ENCODE measurements around the gene CLEC19A.

DNA sequence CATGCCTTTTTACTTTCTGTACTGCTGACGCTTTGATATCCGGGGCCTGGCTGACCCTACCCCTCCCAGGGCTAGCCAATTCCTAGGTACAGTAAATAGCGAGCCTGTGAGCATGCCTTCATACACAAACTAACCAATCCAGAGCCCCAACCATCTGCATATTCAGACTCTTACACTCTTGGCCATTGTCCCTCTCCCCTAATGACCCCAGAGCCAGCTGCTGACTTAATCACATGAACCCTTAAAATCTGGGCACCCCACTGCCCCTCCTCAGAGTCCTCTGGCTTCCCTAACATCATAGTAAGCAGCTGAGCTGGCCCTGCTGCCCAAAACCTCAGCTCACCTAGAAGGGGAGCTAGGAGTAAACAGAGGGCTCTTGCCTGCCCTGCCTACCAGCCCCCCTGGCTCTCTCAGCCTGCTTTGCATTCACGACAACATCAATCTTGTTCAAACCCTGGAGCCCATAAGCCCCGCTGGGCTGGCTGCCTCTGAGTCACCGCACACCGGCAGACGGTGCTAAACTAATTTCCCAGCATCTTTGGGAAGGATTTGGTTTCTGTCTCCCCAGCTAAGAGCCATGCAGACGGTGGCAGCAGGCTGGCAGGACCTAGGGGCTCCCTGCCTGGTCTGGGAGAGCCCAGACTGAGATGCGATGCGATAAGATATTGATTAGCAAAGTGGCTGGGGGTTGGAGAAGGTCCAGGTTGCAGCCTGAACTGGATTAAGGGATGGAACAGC is 63.2 kb downstream of the CLEC19A start:
- TF ChIP-seq, protein P1, sequence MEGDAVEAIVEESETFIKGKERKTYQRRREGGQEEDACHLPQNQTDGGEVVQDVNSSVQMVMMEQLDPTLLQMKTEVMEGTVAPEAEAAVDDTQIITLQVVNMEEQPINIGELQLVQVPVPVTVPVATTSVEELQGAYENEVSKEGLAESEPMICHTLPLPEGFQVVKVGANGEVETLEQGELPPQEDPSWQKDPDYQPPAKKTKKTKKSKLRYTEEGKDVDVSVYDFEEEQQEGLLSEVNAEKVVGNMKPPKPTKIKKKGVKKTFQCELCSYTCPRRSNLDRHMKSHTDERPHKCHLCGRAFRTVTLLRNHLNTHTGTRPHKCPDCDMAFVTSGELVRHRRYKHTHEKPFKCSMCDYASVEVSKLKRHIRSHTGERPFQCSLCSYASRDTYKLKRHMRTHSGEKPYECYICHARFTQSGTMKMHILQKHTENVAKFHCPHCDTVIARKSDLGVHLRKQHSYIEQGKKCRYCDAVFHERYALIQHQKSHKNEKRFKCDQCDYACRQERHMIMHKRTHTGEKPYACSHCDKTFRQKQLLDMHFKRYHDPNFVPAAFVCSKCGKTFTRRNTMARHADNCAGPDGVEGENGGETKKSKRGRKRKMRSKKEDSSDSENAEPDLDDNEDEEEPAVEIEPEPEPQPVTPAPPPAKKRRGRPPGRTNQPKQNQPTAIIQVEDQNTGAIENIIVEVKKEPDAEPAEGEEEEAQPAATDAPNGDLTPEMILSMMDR (IDR thresholded peaks at IDR 0.05 in 4 of 5, conservative IDR thresholded peaks at IDR 0.05 in 1 of 5), result no peak
- TF ChIP-seq POLR2A (IDR thresholded peaks at IDR 0.05), result no peak
